NCI-H748 (cell line): Measurements from ENCODE around the gene NT5DC2.

Experiments used
- DNase-seq: peaks from one replicate; lab custom pipeline; 2025; ENCODE audit not compliant: unreplicated experiment; lab: John Stamatoyannopoulos, UW

The NT5DC2 gene

GRCh38 chr3:52512727-52513126 is 20.9 kb downstream of the NT5DC2 start:
- DNase-seq, result no peak

- no peak for DNase-seq
Measured at GRCh38 chr3:52512105-52512504, 21.6 kb downstream of the NT5DC2 start.

GRCh38 chr3:52511509-52511908 is 22.1 kb downstream of the NT5DC2 start:
- DNase-seq, result no peak

GRCh38 chr3:52509753-52510328 is 23.8 kb downstream of the NT5DC2 start:
- no peak for DNase-seq

- DNase-seq, result no peak
Measured at GRCh38 chr3:52507359-52507758, 26.3 kb downstream of the NT5DC2 start.

GRCh38 chr3:52506266-52506966 is 27.2 kb downstream of the NT5DC2 start:
- peak; percentile 9 for DNase-seq

- no peak for DNase-seq
Measured at GRCh38 chr3:52504977-52505376, 28.7 kb downstream of the NT5DC2 start.

GRCh38 chr3:52503788-52504424 is 29.8 kb downstream of the NT5DC2 start:
- DNase-seq, result peak; percentile 54

GRCh38 chr3:52502808-52503350 is 30.8 kb downstream of the NT5DC2 start:
- DNase-seq, result no peak

- DNase-seq, result no peak
Measured at GRCh38 chr3:52502001-52502400, 31.7 kb downstream of the NT5DC2 start.

GRCh38 chr3:52501046-52501445 is 32.6 kb downstream of the NT5DC2 start:
- DNase-seq, result no peak

- no peak for DNase-seq
Measured at GRCh38 chr3:52498137-52499054, 35.3 kb downstream of the NT5DC2 start.

GRCh38 chr3:52495777-52496602 is 37.7 kb downstream of the NT5DC2 start:
- no peak for DNase-seq

- no peak for DNase-seq
Measured at GRCh38 chr3:52494886-52495495, 38.7 kb downstream of the NT5DC2 start, which contains the start of gene STAB1. STAB1 (plus strand) TSS chr3:52495338; CDS start chr3:52495414, 76 bp downstream.

GRCh38 chr3:52494445-52494844 is 39.2 kb downstream of the NT5DC2 start:
- peak; percentile 4 for DNase-seq

GRCh38 chr3:52493232-52494017 is 40.2 kb downstream of the NT5DC2 start:
- DNase-seq, result no peak

- no peak for DNase-seq
Measured at GRCh38 chr3:52492059-52492458, 41.6 kb downstream of the NT5DC2 start.

GRCh38 chr3:52490939-52491526 is 42.6 kb downstream of the NT5DC2 start:
- DNase-seq, result no peak
